ENCODE measurements around the gene CHRNA7.
"Not testable (repeated sequence)": the region's sequence is repeated elsewhere in the genome, so short reads cannot be mapped to it uniquely, and the experiment has no call there.

CHRNA7 gene

DNA sequence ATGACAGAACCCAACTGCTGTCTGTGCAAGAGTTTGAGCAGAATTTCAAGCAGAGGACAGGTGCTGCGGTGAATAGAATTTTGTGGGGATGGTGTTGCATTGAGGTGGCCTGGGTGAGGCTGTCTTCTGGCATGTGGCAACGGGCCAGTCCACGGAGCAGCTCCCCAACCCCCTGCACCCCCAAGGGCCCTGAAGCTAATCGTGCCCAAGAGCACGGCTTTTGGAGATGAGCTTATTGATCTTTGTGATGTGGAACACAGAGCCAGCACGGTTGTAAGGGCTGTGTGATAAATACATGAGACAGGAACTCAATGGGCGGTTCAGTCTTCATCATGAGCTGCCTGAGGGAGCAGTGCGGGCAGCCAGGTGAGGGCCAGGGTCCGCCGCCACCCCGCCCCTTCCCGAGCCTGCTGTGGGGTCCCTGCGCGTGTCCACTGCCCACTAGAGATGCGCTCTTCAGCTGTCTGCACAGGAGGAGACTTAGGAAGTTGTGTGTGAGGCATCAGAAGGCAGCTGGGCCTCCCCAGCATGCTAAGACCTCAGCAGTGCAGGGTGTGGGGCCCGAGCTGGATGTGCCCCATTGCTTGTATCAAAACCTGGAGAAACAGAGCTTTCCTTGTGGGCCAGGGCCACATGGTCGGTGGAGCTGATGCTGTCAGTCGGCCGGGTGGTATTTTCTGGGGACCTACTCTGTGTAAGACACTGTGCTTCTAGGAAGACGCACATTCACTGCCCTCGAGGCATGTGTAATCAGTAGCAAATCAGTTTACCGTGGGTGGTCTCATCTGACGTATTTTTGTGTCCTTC lies 90.5 kb downstream of the CHRNA7 start:
- DNase-seq, result no peak

DNA sequence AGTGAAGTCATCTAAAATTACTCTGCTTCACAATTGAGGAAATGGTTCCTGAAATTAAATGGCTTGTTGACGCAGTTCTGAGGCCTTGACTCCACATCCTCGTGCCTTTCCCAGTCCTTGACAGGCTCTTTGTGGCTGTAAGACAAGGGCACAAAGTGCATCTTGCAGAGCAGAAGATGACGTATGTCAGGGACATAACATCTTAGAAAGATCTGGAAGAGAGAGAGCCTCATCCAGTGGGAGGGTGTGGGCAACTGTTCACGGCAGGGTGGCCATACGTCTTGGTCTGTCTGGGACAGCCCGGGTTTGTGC lies 91.0 kb downstream of the CHRNA7 start:
- no peak for DNase-seq

DNA sequence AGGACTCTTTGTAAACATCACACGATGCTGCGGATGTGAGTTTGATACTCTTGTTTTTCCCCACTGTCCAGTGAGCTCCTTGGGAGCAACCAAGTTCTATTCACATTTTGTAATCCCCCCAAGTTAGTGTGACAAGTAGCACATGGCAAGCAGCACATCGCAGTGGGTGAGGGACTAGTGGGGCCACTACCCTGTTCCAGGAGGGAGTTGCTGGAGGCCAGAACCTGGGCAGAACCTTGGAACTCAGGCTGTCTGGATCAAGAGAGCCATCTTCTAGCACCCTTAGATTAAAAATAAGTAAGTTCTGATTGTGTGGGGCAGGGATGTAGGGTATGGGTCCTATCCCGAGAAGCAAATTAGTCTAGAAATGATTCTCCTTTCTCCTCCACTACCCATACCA lies 91.7 kb downstream of the CHRNA7 start:
- no peak for DNase-seq

DNA sequence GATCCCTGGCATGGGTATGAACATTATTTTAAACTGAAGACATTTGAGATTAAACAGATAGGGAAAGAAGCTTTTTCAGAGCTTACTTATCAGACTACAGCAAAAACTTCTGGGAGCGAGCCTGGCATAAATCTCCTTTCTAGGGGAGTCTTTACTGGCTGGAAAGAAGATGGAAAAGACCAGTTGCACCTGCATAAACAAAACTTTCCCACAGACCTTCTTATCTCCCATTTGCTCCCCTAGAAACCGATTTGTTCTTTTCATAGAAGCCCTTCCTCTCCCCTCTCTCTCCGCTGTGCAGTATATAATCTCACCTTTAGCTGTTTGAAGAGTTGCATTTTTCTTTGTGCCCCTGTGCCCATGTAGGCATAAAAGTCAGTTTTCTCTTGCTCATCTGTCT lies 93.2 kb downstream of the CHRNA7 start:
- no peak for DNase-seq

DNA sequence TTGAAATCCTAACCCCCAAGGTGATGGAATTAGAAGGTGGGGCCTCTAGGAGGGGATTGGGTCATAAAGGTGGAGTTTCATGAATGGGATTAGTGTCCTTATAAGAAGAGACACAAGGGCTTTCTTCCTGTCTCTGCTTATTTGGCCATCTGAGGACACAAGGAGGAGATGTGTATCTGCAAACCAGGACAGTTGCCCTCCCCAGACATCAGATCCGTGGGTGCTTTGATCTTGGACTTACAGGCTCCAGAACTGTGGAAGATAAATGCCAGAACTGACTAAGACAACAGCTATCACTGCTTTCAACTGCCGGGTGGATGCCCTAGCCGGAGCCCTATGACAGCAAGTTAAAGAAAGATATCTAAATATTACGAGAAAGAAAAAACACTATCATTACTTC lies 94.4 kb downstream of the CHRNA7 start:
- DNase-seq, result no peak

DNA sequence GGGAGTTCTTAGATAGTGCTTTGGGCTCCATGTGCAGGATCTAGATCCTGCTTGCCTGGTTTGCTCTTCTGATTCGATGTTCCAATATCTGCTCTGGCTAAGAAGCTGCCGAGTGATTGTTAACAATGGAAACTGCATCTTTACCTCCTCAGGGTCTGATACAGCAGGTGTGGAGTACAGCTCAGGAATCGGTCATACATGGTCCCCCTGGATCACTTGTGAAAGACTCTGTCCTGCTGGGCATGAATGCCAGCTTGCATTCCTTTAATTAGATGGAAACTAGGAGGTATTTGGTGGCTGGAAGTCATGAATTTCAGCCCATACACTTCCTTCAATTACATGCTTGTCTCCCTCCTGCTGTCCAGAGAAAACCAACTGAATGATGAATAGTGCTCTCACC lies 95.3 kb downstream of the CHRNA7 start:
- DNase-seq, result no peak

DNA sequence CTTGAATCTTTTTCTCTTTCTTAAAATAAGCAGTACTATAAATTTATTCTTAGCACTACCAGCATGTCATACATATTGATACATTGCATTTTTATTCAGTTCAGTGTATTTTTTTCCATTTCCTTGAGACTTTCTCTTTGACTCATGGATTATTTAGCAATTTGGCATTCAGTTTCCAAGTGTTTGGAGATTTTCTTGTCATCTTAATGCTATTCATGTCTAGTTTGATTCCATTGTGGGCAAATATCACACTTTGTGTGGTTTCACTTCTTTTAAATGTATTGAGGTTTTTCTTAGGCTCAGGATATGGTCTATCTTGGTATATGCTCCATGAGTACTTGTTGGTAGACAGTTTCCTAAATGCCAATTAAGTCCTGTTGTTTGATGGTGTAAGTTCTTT lies 99.5 kb downstream of the CHRNA7 start:
- no peak for DNase-seq

DNA sequence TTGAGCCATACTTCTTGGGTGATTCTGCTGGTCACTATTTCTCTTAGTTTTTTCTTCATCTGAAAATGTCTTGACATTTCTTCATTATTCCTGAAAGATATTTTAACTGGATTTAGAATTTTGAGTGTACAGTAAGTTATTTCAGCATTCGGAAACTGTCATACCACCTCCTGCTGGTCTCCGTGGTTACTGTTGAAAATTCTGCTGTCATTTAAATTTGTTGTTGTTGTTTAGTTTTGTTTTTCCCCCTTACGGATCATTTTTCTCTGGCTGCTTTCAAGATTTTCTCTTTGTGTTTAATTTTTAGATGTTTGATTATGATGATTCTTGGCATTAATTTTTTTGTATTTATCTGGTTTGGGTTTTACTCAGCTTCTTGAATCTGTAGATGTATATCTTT lies 100.5 kb downstream of the CHRNA7 start:
- no peak for DNase-seq

DNA sequence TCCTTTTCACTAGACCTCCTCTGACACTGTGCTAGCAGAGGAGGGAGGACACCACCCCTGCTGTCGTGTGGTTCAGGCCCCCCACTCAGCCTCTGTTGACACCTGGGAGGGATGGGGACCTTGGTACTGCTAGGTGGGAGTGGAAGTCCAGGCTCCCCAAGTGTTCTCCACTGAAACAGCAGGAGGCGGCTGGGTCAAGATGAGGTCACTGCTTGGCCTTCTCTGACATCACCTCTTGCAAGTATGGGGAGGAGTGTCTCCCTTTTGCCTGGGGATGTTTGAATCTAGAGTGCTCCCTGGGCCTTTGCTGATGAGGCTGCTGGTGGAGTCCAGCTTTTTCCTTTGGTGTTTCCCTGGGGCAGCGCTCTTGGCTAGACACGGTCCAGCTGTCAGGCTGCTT lies 101.5 kb downstream of the CHRNA7 start:
- DNase-seq, result no peak

DNA sequence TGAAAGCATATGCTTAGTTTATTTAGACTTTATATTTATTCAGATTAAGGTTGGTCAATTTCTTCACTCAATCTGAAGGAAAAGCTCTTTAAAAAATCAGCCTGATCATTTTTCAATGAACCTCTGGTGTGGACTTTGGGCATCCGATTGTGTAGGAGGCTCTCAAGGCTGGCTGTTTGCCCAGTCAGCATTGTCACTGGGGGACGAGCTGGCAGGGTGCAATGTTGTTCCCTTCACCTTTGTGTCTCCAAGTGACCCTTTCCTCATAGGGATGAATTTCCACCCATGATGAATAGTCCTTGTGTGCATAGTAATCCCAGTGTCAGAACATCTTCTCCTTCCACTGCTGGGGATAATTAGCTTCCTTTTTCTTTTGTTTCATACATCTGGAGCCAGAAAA lies 102.5 kb downstream of the CHRNA7 start:
- no peak for DNase-seq

DNA sequence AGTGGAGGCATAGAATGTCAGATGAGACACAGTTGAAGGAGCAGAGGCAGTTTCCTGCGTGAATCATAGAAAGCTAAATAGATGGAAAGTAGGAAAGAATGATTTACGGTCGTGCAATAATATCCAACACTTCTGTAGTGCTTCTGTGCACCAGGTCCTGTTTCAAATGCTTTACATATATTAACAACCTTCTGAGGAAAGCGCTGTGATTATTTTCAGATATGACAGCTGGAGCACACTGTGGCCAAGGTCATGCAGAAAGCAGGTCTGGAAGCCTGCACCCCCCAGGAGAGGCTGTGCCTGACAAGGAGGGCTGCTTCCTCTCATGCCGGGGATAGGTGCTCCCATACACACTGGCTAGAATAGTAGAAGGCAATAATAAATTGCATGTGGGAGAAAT lies 104.5 kb downstream of the CHRNA7 start:
- DNase-seq, result no peak

DNA sequence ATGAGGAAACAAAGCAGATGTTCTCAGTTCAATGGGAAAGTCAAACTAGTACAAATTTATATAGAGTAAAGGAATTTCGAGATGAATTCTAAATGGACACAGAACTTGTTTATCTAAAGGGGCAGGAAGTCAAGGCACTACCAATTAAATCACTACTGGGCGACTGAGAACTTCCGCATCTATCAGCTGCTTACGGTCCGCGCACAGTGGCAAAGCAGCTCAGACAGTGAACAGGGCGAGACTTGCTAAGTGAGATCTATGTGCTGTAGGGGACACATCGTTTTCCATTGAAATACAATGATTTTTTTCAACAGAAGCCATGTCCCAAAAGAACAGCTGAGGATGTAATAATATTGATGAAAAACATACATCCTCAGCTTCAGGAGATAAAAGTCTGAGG lies 105.0 kb downstream of the CHRNA7 start:
- DNase-seq, result no peak

DNA sequence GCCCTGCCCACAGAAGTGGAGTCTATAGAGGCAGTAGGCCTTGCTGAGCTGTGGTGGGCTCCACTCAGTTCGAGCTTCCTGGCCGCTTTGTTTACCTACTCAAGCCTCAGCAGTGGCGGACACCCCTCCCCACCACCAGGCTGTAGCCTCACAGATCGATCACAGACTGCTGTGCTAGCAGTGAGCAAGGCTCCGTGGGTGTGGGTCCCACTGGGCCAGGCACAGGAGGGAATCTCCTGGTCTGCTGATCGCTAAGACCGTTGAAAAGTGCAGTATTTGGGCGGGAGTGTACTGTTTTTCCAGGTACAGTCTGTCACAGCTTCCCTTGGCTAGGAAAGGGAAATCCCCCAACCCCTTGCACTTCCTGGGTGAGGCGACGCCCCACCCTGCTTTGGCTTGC lies 115.2 kb downstream of the CHRNA7 start:
- DNase-seq, result not testable (repeated sequence)

DNA sequence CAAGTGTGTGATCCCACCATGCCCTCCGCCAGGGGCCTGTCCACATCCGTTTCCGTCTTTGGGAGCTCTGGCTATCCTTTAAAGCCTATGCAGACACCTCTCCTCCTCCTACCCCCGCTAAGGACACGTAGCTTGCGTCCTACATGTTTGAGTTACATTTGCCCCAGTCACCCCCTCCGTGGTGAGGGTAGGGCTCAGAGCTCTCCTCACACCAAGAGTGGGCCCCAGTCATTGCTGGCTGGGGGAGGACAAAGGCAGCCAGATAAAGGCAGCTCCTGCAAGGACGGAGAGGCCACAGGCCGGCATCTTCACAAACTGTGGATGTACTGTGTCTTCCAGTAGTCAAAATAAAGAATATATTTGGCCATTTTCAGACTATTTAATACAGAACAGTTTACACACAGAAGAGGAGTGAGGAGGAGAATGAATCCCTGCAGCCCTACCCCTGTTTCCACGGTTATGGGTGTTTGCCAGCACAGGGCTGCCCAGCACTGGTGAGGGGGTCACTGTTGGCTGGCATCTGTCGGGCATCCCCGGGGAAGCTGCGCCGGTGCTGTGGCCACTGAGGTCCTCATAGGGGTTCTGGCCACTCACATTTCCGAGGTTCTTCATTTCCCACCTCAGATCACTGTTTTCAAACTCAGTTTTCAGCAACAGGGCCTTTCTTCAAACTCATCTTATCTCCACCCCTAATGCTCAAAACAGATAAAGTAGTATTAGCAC lies 118.7 kb downstream of the CHRNA7 start:
- DNase-seq, result no peak

DNA sequence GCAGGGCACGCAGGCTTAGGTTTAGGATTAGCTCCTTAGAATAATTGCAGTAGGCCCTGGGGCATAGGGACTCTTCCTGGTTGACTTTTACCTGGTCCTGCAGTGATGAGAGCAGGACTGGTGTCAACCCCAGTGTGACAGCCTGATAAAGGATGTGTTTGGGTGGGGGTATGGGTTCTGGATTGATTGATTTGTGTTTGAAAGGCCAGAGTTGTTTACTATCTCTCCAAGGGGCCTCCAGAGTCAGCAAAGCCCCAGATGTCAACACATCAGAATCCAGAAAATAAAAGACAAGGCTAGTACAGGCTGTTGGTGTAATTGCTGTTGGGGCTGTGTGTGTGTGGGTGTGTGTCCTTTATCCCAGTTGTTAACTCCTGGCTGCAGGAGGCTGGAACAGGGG lies 122.3 kb downstream of the CHRNA7 start:
- no peak for DNase-seq

DNA sequence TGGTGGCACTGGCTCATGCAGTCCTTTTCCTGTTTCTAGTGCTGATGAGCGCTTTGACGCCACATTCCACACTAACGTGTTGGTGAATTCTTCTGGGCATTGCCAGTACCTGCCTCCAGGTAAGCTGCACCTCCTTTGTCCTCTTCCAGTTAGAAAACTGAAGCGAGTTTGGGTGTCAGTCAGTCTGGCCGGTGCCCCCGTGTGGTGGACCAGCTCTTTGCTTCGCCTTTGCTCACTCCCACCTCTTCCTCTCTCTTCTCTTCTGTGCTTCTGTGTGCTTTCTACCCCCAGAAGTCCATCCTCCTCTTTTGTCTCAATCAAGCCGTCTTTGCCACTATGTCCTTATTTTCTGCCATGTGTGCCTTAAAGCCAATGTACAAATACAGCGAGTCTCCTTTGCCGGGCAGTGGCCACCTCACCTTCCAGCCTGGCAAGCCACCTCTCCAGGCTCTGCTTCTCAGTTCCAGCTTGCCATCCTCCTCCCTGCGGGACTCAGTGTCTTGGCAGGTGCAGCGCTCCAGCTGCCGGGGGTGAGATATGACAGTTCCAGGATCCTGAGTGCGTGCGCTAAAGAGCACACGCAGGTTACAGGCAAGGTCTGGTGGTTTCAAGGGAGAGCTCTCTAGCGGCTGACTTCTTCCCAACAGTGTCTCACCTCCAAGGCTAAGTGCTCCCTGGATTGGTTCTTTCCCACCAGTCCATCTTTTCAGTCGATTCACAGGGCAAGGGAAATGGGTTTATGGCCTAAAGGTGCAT lies 123.7 kb downstream of the CHRNA7 start:
- DNase-seq, result not testable (repeated sequence)

DNA sequence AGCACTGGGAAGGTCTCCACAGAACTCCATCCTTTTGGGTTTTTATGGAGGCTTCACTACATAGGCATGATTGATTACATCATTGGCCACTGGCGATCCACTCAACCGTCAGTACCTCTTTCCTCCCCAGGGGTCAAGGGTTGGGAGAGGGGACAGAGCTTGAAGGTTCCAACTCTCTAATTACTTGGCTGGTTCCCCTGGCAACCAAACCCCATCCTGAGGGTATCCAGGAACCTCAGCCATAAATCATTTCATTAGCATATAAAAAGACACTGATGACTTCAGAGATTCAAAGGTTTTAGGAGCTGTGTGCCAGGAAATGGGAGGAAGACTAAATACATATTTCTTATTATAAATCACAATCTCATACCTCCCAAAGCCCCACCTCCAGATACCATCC lies 131.8 kb downstream of the CHRNA7 start:
- not testable (repeated sequence) for DNase-seq

DNA sequence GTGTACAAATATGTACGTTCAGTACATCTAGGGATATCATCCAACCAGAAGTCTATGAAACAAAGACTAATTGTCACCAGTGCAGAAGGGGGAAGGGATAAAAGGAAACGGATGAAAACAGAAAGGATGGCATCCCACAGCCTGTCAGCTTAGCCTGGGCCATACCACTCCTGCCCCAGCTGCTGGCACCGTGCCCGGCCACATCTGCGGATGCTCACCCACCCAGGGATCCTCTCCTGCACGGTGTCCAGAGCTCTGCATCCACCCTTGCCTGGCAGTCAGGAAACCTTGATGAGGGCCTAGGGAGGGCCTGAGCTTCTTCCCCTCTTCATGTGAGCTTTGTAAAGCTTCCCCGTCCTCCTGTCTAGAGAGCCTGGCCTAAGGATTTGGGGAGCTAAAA lies 133.8 kb downstream of the CHRNA7 start:
- not testable (repeated sequence) for DNase-seq

DNA sequence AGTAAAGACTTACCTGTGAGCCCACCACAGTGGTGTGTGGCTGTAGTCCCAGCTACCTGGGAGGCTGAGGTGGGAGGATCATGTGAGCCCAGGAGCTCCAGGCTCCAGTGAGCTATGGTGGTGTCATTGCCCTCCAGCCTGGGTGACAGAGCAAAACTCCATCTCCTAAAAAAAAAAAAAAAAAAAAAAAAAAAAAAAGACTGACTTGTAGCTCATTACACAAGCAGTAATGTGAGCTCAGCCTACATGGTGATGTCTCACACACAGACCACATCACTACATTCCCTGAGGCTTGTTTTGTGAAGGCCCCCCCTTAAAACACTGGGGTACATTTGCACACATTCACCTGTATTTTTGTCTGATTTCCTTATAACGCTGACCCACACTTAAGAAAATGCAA lies 134.4 kb downstream of the CHRNA7 start:
- not testable (repeated sequence) for DNase-seq

DNA sequence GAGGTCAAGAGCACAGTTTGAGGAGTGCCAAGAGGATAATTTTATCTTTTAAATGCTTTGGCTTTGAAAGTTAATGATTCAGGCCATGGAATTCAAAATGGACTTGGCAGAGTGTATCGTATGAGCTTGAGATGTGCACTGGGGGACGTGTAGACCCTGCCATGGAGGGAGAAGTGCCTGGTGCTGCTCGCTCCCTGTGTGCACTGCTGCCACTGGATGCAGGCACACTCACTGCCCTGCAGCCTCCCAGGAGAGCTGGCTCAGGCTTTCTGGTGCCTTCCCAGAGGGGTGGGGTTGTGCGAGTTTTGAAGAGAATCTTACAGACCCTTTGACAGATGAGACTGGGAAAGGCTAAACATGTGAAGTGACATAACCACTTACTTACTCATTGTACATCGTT lies 135.5 kb downstream of the CHRNA7 start:
- DNase-seq, result not testable (repeated sequence)

DNA sequence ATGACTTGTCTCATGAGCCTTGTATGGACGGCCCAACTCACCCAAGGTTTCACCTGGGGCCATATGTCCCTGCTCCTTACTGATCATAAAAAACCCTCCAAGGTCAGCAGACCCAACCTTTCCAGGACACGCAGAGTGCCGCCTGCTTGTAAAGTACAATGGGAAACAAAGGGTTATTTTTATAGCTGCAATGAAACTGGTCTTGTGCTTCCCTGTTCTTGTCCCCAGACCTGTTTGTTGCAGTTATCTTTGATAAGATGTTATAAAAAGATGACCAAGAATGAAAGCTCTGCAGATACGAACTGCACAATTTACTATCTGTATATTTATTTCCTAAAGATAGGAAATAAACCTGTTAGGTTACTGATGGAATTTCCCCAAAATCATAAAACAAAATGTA lies 136.0 kb downstream of the CHRNA7 start:
- DNase-seq, result not testable (repeated sequence)

DNA sequence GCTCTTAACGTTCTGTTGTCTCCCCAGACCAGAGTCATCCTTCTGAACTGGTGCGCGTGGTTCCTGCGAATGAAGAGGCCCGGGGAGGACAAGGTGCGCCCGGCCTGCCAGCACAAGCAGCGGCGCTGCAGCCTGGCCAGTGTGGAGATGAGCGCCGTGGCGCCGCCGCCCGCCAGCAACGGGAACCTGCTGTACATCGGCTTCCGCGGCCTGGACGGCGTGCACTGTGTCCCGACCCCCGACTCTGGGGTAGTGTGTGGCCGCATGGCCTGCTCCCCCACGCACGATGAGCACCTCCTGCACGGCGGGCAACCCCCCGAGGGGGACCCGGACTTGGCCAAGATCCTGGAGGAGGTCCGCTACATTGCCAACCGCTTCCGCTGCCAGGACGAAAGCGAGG lies 137.6 kb downstream of the CHRNA7 start:
- DNase-seq, result not testable (repeated sequence)

DNA sequence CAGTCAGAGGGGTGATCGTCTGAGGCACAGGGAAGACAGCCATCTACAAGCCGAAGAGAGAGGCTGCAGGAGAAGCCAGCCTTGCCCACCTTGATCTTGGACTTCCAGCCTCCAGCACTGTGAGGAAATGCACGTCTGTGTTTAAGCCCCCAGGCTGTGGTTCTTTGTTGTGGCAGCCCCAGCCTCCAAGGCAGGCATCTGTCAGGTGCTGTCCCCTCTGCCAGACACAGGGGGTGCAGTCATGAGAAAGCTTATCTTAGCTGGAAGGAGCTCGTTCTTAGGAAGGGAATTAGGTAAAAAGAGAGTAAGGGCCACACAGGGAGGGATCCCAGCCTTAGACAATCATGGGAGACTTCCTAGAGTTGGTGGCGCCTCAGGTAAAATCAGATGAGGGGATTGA lies 150.3 kb downstream of the CHRNA7 start:
- DNase-seq, result not testable (repeated sequence)

DNA sequence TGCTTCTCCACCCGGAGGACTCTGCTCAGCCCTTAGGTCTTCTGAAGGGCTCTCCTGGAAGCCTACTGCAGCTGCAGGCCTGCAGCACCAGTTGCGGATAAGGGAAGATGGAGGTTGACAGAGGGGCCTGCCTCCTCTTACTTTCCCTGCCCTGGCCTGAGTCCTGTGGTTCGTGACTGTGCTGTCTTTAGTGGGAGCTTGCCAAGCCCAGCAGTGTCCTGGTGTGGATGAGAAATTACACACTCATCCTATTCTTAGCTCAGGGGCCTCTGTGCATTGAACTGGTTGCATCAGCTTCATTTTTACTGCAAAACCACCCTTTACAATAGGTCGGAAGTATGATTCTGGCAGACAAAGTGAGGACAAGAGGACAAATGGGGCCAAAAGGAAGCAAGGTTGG lies 163.5 kb downstream of the CHRNA7 start:
- DNase-seq, result not testable (repeated sequence)
